HG03558 (cell line): ENCODE results near the gene SKOR2.
"Not testable (repeated sequence)": the region's sequence is repeated elsewhere in the genome, so short reads cannot be mapped to it uniquely, and the experiment has no call there.

ENCODE experiments used
- ATAC-seq: cut with Tn5 transposase; IDR thresholded peaks from one replicate; pipeline ENCODE4 v1.9.1; 2021; ENCODE audit warnings: moderate number of reproducible peaks; ENCODE audit not compliant: unreplicated experiment; ENCODE audit errors: extremely low read depth

SKOR2 gene

GRCh38 chr18:47204908-47205522, 46.4 kb downstream of the SKOR2 start:
- ATAC-seq: no peak

GRCh38 chr18:47203626-47204464, 47.6 kb downstream of the SKOR2 start:
- no peak for ATAC-seq

DNA sequence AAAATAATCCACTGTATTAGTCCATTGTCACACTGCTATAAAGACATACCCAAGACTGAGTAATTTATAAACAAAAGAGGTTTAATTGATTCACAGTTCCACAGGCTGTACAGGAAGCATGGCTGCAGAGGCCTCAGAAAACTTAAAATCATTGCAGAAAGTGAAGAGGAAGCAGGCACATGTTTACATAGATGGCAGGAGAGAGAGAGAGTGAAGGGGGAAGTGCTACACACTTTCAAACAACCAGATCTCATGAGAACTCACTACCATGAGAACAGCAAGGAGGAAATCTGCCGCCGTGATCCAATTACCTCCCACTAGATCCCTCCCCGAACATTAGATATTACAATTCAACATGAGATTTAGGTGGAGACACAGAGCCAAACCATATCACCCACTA, 55.5 kb downstream of the SKOR2 start:
- not testable (repeated sequence) for ATAC-seq

DNA sequence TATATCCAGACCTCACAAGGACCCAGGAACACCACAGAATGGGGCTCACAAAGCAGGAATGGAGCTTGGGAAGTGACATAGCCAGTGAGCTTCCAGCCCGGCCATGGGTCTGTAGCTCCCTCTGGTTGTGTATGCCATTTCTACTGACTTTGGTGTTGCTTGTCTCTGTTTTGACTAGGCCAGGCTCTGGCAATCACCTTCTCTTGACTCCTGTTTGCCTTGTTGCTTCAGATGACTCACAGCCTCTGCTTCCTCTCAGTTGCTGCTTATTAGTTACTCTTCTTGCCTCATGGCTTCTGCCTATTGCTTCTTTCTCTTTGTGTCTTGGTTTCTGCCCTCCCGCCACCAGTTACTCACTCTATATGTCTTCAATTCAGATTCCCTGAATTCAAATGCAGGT, 59.5 kb downstream of the SKOR2 start:
- ATAC-seq: no peak

DNA sequence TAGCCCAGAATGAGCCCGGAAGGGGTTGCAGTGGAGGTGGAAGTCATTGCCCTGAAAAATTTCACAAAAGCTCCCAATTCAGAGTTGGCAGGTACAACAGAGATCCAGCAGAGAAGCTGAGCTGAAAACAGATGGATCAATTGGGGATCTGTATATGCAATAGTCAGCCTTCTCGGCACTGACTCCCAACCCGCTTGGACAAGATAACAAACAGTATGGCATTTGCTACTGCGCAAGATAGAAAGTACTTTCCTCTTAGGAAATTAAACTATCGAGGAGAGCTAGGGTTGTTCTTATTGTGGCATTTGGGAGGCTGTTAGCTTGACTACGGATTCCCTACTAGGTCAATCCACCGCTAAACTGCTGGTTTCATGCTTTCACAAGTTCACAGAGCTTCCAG, 63.7 kb downstream of the SKOR2 start:
- ATAC-seq: no peak

DNA sequence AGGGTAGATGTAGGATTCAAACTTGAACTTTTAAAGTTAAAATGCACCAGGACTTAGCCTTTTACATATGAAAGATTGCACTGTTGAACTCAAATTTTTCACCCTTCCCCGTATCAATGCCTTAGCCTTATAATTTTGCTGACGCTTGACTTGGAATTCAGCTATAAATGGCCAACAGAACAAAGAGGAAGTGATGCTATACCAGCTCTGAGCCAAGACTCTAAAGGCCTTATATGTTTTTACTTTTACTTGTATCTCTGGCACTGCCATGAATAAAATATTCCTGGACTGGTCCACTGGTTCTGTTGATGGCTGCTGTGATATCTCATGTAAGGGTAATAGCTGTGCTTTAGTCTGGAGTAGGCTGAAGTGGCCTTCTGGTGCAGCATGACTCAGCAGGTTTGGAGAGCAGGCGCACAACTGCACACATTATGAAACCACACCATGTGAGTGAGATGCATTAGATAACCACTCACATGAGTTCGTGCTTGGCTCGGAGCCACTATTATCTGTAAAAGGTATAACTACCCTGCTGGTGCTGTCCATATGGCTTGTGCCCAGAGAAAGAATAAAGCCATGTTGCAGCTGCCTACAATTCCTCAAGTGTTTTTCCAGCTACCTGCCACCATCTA, 66.9 kb downstream of the SKOR2 start:
- ATAC-seq: no peak

DNA sequence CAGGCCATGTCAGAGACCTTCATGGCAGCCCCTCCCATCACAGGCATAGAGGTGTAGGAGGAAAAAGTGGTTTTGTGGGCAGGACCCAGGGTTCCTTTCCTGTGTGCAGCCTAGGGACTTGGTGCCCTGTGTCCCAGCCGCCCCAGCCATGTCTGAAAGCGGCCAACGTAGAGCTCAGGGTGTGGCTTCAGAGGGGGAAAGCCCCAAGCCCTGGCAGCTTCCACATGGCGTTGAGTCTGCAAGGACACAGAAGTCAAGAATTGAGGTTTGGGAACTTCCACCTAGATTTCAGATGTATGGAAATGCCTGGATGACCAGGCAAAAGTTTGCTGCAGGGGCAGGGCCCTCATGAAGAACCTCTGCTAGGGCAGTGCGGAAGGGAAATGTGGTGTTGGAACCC, 69.3 kb downstream of the SKOR2 start:
- ATAC-seq: not testable (repeated sequence)

DNA sequence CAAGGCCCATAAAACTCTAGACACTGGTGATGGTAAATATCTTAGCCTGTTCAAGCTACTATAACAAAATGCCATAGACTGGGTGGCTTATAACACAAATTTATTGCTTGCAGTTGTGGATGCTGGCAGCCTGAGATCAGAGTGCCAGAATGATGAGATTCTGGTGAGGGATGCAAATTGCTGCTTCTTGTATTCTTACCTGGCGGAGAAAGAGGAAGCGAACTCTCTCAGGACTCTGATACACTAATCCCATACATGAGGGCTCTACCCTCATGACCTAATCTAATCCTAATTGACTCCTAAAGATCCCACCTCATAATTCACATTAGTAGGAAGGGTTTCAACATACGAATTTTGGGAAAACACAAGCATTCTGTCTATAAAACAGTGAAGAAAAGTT, 70.7 kb downstream of the SKOR2 start:
- ATAC-seq: no peak

DNA sequence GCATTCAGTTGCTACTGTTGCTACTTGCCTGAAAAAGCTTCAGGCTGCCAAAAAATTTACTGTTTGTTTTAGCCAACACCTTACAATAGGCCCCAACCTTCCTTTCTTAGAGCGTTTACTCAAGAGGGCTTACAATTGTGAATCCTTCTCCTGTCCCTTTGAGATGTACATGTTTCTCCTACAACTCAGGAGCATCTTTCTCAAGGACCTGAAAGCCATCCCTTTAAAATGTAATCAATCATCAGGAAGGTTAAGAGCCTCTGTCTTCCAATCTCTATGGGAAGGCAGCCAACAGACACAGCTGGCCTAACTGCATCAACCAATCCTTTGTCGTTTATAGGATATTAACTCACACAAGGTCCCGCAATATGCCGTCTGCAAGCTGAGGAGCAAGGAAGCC, 71.9 kb downstream of the SKOR2 start:
- no peak for ATAC-seq

DNA sequence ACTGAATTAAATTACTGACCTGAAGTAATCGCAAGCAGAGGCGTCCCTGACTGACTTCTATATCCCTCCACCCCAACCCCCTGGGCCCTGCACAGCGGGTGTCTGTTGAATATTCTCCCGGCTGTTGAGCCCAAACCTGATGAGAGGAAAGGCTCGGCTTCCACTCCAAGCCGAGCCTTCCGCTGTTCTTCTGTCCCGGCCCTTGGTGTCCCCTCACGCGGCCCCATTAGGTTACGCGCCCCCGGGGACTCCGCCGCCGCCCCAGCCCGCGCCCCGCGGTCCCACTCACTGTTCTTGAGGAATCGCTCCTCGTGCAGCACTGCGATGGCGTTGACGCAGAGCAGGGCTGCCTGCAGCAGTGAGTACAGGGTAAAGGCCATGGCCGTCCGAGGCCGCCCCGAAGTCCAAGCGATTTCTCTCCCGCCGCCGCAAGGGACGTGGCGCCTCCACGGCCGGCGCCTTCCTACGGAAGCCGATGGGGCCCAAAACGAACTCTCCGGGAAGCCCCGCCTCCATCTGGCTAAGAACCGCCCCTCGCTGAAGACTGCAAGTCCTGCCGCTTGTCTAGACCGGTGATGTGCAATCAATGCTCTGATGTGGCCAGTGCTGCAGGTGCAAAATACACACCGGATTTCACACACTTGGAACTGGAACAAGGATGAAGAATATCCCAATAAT, 75.4 kb downstream of the SKOR2 start, which contains the start of gene IER3IP1:
Gene IER3IP1 (minus strand): TSS at position 467 of the 678 bp plus-strand sequence. CDS start 87 bp downstream, at position 380.
- peak; percentile 71 for ATAC-seq

DNA sequence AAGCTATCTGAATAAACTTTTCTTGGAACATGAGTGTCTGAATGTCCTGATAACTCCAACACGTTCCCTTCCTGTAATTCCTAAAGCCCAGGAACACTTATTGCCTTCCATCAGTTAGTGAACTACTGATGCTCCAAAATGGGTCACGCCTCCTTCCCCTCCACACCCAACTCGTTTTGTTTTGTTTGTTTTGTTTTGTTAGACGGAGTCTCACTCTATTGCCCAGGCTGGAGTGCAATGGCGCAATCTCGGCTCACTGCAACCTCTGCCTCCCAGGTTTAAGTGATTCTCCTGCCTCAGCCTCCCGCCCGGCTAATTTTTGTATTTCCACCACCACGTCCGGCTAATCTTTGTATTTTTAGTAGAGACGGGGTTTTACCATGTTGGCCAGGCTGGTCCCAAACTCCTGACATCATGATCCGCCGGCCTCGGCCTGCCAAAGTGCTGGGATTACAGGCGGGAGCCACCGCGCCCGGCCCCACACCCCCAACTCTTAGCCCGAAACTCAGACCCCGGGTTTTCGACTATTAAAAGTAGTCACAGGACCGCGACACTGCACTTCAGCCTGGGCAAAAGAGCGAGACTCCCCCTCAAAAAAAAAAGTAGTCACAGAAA, 76.1 kb downstream of the SKOR2 start:
- ATAC-seq: no peak

GRCh38 chr18:47174545-47175116, 76.8 kb downstream of the SKOR2 start:
- no peak for ATAC-seq

DNA sequence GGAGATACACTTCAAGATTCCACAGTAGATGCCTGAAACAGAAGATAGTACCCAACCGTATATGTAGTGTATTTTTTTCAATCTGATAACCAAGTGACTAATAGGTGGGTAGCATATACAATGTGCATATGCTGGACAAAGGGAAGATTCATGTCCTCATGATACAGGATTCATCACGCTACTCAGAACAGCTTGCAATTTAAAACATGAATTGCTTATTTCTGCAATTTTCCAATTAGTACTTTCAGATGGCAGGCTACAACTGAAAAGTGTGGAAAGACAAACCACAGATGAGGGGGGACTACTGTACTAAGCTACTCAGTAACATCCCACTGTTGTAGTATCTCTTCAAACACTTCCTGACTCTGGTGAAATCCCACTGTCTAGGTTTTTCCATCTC, 79.0 kb downstream of the SKOR2 start:
- no peak for ATAC-seq

- ATAC-seq: no peak
These were observed 82.5 kb downstream of the SKOR2 start for GRCh38 chr18:47168913-47169312.

DNA sequence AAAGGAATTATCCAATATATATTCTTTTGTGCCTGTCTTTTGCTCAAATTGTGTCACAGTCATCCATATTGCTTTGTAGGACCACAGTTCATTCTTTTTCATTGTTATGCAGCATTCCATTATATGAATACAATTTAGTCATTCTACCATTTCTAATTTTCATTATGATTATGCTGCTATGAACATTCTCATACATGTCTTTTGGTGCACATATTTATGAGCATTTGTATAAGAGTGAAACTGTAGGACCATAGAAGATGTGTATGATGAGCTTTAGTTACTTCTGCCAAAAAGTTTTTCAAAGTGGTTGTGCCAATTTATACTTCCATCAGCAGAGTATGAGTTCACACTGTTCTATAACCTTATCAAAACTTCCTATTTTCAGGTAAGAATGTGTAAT, 83.0 kb downstream of the SKOR2 start:
- no peak for ATAC-seq

- ATAC-seq: no peak
These were observed 85.2 kb downstream of the SKOR2 start for GRCh38 chr18:47166294-47166693.

DNA sequence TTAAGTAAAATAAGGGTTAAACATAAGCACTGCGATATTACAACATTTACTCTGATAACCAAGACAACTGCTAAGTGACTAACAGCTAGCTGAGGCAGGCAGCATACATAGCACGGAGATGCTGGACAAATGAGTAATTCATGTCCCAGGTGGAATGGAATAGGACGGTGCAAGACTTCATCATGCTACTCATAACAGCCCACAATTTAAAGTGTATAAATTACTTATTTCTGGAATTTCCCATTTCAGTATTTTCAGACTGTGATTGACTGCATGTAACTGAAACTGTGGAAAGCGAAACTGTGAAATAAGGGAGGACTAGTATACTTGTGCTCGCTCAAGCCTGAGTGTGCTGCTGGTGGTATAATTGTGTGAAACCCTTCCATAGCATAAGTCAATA, 88.2 kb downstream of the SKOR2 start:
- ATAC-seq: peak; percentile 64

GRCh38 chr18:47160256-47160655, 91.2 kb downstream of the SKOR2 start:
- no peak for ATAC-seq

GRCh38 chr18:47158404-47158803, 93.1 kb downstream of the SKOR2 start:
- not testable (repeated sequence) for ATAC-seq
